Measurements from ENCODE around the gene GGT7.
"Not testable (repeated sequence)": the region's sequence is repeated elsewhere in the genome, so short reads cannot be mapped to it uniquely, and the experiment has no call there.

The GGT7 gene

DNA sequence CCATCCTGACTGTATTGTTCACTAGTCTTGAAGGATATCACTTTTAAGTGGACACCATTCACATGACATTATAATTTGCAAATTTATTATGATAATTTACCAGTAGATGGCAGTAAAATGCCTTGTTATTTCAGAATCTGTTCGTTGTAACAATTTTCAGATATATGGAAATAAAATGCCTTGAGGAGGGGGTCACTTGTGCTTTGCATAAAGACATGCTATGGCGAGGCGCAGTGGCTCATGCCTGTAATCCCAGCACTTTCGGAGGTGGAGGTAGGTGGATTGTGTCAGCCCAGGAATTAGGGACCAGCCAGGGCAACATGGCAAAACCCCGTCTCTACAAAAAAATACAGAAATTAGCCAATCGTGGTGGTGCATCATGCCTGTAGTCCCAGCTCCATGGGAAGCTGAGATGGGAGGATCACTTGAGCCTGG is 38.2 kb downstream of the GGT7 start:
- peak; percentile 34 for DNase-seq

DNA sequence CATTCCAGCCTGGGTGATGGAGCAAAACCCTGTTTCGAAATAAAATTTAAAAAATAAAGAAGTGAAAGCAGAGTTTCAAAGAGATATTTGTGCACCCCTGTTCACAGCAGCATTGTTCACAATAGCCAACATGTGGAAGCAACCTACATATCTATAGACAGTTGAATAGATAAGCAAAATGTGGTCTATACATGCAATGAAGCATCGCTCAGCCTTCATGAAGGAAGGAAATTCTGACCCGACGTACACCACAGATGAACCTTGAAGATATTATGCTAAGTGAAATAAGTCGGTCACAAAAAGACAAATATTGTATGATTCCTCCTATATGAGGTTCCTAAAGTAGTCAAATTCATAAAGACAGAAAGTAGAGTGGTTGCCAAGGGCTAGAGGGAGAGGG is 40.7 kb downstream of the GGT7 start:
- no peak for DNase-seq

GRCh38 chr20:34829191-34829590 is 43.5 kb downstream of the GGT7 start:
- no peak for DNase-seq

DNA sequence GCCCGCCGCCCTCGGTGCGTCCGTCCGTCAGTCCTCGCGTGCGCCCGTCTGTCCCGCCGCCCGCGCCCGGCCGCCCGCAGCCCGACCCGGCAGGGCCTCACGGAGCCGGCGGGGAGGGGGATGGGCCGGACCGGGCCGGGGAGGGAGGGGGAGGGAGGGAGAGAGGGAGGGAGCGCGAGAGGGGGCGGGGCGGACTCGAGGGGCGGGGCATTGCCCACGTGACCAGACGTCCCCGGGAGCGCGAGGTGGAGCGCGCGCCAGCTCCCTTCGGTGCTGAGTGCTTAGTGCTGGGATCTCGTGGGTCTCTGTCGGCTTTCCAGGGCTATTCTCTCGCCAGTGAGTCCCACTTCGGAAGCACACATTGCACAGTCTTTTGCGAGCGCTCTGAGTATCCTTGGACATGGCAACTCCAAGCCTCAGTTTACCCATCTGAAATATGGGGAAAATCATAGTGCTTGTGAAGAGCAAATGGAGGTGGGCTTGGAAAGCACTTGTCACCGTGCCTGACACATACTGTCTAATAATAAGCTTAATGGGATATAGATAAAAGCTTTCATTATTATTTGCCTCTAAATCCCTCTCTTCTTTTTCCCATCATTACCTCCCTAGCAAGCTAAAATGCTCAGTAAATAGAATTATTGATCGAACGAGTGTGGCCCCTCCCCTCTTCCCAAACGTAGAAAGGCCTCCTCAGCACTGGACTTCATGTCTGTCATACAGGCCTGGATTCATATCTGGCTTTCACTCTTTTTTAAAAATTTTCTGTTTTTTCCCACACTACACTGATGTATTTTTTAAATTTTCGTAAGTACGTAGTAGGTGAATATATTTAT is 46.9 kb downstream of the GGT7 start, which contains the start of gene NCOA6:
Gene NCOA6 (minus strand): TSS at position 122 of the 833 bp plus-strand sequence. CDS start 43,296 bp downstream, outside the sequence.
- peak; percentile 58 for DNase-seq

DNA sequence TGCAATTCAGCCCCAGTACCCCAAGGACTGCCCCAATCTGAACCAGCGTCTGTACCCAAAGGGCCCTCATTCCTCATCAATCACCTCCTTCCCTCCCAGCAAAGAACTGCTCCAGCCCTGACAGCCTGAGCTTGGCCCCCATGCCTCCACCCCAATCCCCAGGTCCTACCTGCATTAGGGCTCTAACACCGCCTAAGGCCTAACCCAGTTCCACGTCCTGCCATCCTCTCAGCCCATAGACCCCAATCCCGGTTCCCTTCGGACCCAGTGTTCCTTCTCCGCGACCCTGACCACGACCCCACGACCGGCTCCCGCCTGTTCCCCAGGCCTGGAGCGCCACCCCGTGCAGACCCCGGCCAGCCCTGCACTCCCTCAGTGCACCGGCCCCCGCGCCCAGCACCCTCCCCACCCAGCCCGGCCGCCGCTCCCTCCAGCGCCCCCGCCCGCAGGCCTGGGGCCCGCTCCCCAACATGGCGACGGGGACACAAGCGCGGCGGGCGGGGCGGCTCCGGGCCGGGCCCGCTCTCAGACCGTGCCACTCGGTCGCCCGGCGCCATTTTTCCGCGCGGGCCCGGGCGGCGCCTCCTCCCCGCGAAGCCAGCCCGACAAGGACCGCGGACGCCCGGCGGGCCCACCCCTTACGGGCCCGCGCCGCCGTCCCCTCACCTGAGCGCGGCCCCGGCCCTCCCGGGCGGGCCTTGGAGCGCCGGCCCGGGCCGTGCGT is 47.7 kb downstream of the GGT7 start:
- peak; percentile 24 for DNase-seq

GRCh38 chr20:34824452-34824805 is 48.2 kb downstream of the GGT7 start:
- DNase-seq: peak; percentile 67

DNA sequence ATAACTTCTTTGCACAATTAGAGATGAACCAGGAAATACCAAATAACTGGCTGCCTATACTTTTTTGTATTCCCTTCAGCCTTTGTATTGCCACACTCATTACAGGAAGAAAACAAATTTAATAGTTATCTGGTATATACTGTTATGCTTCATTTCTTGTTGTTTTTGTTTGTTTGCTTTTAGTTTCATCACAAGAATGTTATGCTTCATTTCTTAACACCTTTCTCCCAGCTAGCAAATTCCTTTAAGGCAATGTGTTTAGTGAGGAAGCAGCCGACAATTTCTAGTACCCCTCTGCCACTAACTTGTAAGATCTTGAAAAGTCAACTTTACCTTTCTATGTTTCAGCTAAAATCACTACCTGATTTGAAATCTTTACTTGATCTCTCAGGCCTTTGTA is 48.6 kb downstream of the GGT7 start:
- DNase-seq: no peak

DNA sequence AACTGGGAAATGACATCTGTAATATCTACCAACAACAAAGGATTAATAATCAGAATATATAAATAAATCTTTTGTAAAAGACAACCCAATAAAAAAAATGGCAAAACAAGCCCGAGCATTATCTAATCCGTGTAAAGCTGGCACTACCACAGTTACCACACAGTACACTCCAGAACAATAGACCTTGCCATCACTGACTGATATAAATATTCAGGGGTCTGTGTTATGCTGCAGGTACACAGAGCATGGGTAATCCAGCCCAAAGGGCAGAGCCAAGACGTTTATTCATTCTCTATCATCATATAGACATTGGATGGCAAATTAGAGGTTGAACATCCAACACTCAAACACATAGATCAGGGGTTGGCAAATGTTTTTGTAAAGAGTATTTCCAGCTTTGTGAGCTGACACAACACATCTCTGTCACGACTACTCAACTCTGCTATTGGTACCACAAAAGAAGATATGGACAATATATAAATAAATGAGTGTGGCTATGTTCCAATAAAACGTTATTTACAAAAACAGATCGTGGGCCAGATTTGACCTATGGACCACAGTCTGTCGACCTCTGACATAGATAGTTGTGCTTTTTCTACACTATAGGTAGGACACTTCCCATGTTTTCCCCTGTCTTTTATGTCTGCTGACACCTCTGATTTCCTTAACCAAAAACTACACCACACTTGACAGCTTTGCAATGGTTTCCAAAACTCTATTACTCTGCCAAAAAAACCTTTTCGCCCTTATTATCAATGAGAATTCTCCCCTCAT is 51.7 kb downstream of the GGT7 start:
- no peak for DNase-seq

GRCh38 chr20:34817801-34818200 is 54.9 kb downstream of the GGT7 start:
- no peak for DNase-seq

DNA sequence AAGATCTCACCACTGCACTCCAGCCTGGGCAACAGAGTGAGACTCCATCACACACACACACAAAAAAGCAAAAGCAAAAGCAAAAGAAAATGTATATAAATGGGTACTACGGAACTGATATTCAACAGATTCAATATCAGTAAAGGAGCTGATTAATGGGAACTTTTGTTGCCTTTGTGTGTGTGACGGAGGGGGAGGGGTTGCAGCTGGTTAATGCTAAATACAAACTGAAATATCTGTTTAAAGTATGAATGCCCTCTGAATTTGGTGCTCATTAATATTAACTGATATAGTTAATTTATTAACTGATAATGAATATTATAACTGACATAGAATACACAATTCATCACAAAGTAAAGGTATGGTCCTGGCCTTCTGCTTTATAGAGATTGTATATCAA is 55.6 kb downstream of the GGT7 start:
- DNase-seq: no peak

DNA sequence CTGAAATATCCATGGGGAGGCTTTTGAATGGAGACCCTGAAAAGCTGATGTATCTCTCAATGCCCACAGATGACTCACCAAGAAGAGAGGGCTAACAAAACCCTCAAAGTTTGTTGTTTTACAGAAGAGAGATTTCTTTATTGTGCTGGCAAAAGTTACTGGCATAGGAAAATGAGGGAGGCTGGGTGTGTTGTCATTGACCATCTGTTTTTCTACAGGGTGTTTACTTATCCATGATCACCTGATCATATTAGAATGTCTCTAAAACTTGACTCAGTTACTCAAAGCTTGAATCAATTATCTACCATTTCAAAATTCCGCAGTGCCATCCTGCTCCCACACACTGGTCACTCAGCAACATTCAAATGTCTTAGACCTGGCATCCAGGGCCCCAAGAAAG is 57.0 kb downstream of the GGT7 start:
- DNase-seq: no peak

DNA sequence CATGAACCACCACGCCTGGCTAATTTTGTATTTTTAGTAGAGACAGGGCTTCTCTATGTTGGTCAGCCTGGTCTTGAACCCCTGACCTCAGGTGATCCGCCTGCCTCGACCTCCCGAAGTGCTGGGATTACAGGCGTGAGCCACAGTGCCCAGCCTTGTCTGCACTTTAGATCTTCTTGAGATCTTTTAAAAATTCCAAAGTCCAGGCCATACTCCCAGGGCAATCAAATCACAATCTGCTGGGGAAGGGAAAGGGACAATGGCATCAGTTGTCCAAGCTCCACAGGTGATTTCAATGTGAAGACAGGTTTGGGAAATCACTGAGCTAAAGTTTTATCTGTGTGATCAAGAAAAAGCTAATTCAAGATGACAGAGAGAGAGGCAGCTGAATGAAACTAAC is 64.1 kb downstream of the GGT7 start:
- DNase-seq: no peak

- not testable (repeated sequence) for DNase-seq
These were observed 64.7 kb downstream of the GGT7 start for GRCh38 chr20:34807944-34808465.

DNA sequence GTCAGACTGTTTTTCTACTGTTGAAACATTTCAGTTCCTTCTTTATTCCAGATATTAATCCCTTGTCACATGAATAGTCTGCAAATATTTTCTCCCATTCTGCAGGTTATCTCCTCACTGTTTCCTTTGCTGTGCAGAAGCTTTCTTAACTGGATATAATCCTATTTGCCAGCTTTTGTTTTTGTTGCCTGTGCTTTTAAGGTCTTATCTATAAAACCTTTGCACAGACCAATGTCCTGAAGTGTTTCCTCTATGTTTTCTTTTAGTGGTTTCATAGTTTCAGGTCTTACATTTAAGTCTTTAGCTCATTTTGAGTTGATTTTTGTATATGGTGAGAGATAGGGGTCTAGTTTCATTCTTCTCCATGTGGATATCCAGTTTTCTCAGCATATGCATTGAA is 66.4 kb downstream of the GGT7 start:
- no peak for DNase-seq

DNA sequence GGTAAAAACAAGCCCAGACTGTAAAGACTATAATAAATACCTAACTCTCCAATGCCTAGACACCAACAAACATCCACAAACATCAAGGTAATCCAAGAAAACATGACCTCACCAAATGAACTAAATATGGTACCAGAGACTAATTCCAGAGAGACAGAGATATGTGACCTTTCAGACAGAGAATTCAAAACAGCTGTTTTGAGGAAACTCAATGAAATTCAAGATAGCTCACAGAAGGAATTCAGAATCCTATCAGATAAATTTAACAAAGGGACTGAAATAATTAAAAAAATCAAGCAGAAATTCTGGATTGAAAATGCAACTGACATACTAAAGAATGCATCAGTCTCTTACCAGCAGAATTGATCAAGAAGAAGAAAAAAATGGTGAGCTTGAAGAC is 73.8 kb downstream of the GGT7 start:
- no peak for DNase-seq

GRCh38 chr20:34798328-34798727 is 74.3 kb downstream of the GGT7 start:
- no peak for DNase-seq

DNA sequence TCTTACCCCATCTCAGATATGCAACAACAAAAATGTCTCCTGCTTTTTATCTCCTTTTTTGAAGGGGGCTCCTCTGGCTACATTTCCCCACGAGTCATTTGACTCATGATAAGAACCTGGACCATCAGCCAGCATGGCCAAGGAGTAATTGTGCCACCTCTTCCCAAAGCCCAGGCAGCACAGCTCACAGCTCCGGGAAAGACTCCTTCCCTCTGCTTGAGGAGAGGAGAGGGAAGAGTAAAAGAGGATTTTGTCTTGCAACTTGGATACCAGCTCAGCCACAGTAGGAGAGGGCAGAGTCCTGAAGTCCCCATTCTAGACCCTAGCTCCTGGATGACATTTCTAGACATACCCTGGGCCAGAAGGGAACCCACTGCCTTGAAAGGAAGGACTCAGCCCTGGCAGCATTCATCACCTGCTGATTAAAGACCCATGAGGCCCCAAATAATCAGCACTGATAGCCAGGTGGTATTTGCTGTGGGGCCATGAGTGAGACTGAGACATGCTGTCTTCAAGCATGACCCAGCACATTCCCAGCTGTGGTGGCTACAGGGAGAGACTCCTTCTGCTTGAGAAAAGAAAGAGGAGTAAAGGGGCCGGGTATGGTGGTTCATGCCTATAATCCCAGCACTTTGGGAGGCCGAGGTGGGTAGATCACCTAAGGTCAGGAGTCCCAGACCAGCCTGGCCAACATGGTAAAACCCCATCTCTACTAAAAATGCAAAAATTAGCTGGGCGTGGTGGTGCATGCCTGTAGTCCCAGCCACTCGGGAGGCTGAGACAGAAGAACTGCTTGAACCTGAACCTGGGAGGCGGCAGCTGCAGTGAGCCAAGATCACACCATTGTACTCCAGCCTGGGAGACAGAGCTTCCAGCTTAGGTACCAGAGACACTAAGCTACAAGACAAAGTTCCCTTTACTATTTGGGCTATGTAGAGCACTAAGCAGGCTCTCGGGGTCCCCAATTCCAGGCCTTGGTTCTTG is 75.4 kb downstream of the GGT7 start:
- DNase-seq: no peak

Data from kidney glomerular epithelial cell (primary cell).